DLD1 (cell line): ENCODE data around the gene PRR11.
"Not testable (repeated sequence)": the region's sequence is repeated elsewhere in the genome, so short reads cannot be mapped to it uniquely, and the experiment has no call there.

Source experiments
- in situ Hi-C: cut with HindIII; loops from 2 replicates; pipeline ENCODE4 v1.10.0; 2017; ENCODE audit warnings: low sequenced_read_pairs

The PRR11 gene

DNA sequence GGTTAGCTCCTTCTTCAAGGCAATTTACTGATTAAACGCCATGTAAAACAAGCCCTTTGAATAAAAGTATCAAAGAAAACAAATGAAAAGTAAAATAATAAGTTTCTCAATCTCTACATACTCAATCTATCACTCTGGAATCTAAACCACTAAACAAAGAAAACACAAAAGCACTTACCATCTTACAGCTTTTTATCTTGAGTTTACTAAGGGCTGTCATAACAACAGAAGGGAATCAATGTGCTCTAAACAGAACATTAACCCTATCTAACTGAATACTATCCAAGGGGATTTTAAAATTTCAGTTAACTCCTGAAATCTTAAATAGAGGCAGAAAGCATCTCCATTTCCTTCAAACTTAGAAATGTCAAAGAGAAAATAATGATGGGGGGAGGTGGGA is 4.0 kb upstream of the PRR11 start:
- in situ Hi-C loops: no loop called here

DNA sequence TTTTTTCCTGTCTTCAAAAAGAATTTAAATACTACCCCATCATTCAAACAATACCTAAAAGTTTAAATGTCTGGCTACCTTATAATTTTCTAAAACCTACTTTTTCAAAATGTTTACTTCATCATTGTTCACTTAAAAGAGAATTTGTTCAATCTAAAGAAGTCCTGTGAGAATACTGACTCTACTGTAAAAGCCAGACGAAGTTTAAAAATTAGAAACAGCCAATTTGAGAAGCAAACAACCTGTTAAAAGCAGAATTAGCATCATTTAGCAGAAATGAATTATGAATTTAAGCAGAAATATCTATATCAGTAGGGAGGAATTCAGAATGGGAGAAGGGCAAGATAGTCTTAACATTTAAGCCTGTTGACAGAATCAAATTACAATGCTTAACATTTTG is 2.6 kb upstream of the PRR11 start:
- in situ Hi-C loops: no loop called here

DNA sequence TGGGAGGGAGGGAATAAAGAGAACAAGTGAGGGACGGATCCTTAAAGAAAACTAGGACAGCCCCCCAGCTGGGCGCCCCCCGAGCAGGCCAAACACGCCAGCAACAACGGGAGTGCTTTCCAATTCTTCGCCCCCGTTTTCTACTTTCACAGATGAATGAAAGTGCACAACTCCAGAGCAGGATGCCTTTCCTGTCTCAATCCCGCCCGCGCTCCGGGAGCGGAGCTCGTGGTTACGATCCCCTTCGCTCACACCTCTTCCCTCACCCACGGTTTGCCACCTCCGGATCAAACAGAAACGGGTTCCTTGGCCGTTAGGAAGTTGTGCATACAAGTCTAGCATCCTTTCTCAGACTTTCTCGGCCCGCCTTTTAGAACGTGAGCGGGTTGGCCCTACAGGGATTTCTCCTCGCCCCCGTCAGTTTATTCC is 1.2 kb upstream of the PRR11 start:
- in situ Hi-C loops: no loop called here

DNA sequence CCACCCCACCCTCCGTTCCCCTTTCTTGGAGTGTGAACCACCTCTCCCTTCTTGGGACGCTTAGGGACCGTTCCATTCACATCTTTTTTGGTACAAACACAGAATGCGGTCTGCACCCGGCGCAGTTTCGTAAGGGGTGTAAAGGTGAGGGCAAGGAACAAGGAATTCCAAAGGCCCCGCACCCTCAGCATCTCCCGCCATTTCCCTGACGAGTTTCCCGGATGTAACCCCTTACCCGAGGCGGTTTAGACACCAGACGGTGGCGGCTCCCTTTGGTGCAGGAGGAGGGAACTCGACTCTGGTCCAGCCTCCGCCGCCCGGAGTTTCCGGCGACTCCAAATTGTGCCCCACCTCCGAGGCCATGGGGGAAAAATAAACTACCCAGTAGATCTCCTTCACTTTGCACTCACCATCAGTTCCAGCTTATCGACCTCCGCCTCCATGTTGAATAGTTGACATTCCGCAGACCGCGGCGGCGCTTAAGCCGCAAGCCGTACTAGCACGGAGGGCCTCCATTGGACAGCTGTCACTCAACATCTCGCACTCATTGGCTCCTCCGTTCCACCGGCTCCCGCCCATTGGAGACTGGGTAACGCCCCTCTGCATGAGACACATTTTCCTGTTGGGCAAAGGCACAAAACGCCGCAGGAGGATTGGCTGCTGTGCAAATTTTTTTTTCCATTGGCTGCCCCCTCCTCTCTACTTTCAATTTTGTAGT is 666 bp upstream of the PRR11 start, which contains the start of gene SKA2:
SKA2 (minus strand) TSS at position 466 of the 718 bp plus-strand sequence; CDS start at position 443, 23 bp downstream.
- in situ Hi-C loops: no loop called here

DNA sequence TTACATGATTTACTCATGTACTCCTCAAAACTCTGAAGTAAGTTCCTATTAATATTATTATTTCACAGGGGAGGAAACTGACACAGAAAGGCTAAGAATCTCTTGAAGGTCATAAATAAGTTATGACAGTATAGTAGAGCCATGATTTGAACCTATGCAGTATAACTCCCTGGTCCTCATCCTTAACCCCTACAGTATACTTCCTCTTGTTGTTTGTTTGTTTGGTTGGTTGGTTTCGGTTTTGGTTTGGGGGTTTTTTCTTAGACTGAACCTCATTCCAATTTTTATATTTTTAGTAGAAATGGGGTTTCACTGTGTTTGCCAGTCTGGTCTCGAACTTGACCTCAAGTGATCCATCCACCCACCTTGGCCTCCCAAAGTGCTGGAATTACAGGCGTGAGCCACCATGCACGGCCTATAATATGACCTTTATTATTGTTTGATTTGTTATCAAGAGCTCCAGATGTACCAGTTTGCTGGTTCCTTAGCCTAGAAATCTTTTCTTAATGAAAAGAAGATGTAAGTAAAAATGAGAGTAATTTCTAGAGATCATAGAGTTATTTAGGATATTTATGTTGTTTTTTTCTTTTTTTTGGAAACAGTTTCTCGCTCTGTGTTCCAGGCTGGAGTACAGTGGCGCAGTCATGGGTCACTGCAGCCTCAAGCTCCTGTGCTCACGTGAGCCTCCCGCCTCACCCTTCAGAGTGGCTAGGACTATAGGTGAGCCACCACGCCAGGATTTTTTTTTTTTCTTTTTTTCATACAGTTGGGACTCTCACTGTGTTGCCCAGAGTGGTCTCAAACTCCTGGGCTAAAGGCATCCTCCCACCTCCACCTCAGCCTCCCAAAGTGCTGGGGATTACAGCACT is 4.8 kb downstream of the PRR11 start:
- in situ Hi-C loops: no loop called here

DNA sequence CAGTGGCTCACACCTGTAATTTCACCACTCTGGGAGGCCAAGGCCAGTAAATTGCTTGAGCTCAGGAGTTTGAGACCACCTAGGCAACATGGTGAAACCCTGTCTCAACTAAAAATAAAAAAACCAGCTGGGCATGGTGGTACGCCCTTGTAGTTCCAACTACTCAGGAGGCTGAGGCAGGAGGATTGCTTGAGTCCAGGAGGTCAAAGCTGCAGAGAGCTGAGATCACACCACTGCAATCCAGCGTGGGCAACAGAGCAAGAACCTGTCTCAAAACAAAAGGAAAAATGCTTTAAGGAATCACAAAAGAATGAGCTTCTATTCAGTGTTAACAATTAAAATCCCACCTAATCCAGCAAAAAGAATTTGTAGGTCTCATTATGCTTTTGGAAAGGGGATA is 5.9 kb downstream of the PRR11 start:
- in situ Hi-C loops: no loop called here

DNA sequence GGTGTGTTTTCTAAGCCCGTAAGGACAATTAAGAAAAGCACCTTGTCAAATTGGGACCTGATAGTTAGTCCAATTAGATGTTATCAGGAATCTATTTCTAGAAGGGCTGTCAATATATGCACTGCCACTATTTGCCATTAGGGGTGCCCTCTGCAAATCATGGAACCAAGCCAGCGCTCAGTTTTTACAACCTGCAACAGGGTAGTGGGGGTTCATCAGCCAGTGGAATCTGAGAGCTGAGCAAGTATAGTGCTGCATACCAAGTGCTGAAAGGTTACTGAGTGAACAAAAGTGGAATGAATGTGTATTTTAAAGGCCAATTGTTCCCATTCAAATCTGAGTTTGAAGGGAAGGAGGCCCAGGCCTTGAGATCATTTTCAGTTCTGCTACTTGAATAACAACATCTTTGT is 10.4 kb downstream of the PRR11 start:
- in situ Hi-C loops: no loop called here

DNA sequence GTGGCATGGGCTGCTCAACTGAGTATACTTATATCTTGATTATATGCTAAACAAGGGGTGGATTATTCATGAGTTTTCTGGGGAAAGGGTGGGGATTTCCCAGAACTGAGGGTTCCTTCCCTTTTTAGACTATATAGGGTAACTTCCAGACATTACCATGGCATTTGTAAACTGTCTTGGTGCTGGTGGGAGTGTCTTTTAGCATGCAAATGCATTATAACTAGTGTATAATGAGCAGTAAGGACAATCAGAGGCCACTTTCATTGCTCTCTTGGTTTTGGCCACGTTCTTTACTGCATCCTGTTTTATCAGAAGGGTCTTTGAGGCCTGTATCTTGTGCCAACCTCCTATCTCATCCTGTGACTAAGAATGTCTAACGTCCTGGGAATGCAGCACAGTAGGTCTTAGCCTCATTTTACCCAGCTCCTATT is 12.0 kb downstream of the PRR11 start:
- in situ Hi-C loops: no loop called here

DNA sequence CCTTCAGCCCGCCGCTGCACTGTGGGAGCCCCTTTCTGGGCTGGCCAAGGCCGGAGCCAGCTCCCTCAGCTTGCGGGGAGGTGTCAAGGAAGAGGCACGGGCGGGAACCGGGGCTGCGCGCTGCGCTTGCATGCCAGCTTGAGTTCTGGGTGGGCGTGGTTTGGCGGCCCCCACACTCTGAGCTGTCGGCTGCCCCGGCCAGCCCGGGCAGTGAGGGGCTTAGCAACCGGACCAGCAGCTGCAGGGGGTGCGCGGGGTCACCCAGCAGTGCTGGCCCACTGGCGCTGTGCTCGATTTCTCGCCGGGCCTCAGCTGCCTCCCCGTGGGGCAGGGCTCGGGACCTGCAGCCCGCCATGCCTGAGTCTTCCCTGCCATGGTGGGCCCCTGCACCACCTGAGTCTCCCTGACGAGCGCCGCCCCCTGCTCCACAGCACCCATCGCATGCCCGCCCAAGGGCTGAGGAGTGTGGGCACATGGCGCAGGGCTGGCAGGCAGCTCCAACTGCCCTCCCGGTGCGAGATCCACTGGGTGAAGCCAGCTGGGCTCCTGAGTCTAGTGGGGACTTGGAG is 17.0 kb downstream of the PRR11 start:
- in situ Hi-C loops: no loop called here

DNA sequence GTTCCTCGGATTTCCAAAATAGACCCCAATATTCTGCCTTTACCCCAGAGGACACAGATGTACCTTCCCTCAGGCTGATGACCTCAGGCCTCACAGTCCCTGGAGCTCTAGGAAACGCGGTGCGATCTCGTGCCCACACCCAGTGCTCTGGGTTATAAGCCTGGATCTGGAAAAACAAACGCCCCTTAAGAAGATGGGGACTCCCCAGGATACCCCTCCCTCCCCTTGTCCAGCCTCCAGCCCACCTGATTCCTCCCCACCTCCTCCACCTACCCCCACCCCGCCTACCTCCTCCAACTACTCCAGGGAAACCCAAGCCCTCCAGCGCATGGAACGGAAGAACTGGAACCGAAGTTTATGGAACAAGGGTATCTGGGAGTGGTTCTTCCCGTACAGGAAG is 19.1 kb downstream of the PRR11 start:
- in situ Hi-C loops: no loop called here

DNA sequence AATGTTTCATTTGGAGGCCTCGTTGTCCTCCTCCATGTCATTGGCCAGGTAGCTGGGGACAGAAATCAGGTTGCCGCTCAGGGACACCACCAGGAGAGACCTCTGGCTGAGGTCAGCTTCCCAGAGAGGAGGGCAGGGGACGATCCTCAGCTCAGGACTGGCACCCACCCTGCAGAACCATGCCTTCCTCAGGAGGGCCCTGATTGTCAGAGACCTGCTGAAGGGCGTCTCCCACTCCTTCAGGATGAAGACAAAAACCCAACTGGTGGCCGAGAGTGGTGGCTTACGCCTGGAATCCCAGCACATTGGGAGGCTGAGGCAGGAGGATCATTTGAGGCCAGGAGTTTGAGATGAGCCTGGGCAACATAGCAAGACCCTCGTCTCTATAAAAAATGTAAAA is 19.5 kb downstream of the PRR11 start:
- in situ Hi-C loops: no loop called here

DNA sequence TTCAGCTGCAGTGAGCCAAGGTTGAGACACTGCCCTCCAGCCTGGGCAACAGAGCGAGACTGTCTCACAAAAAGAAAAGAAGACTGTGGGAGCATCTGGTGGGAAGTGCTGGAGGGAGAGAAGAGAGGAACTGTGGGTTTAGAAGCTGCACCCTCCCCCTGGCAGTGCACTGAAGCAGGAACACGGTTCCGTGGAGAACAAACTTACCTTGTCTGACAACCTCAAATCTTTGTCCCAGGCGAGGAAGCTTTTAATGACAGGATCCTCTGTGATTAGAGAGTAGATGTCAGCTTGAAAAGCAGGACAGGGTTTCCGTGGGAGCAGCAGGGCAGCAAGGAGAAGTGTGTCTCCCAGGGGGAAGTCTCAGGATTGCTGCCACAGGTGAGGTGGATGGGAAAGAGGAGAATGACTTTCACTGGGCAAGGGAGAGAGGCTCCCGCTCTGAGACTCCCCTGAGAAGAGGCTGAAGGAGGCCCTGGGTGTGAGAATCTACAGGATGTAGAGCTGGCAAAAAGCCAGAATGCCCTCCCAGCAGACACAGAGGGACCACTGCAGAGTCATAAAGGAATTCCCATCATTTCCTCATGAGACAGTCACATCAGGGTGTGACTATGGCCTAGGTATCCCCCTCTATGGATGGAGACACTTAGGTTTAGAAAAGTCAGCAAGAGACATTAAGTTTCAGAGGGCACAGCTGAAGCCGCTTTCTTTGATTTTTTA is 22.9 kb downstream of the PRR11 start:
- in situ Hi-C loops: no loop called here

DNA sequence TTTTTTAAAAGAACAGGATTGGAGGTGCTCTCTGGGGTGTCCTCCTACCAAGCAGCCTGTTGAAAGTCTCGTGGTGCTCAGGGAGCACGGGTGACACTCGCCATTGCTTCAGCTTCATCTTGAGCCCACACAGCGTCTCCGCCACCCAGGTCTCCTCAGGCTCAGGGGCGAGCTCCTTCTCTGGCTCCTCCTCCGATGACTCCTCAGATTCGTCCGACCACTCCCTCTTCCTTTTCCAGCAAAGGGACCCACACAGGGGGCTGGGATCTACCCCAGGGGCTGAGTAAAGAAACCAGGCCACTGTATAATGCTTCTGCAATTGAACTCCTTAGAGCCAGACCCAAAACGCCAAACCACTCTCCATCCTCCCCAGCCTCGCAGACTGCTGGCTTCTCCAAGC is 24.1 kb downstream of the PRR11 start:
- in situ Hi-C loops: not testable (repeated sequence)

DNA sequence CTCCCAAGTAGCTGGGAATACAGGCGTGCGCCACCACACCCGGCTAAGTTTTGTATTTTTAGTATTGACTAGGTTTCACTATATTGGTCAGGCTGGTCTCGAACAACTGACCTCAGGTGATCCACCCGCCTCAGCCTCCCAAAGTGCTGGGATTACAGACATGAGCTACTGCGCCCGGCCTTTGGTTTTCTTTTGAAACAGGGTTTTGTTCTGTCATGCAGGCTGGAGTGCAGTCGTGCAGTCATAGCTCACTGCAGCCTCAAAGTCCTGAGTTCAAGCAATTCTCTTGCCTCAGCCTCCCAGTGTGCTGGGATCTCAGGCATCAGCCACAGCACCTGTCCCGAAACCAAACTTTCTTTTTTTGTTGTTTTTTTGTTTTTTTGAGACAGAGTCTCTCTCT is 25.1 kb downstream of the PRR11 start:
- in situ Hi-C loops: no loop called here

DNA sequence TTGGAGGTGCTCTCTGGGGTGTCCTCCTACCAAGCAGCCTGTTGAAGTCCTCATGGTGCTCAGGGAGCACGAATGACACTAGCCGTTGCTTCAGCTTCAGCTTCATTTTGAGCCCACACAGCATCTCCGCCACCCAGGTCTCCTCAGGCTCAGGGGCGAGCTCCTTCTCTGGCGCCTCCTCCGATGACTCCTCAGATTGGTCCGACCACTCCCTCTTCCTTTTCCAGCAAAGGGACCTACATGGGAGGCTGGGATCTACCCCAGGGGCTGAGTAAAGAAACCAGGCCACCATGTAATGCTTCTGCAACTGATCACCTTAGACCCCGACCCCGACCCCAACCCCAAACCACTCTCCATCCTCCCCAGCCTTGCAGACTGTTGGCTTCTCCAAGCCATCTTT is 25.9 kb downstream of the PRR11 start:
- in situ Hi-C loops: no loop called here

DNA sequence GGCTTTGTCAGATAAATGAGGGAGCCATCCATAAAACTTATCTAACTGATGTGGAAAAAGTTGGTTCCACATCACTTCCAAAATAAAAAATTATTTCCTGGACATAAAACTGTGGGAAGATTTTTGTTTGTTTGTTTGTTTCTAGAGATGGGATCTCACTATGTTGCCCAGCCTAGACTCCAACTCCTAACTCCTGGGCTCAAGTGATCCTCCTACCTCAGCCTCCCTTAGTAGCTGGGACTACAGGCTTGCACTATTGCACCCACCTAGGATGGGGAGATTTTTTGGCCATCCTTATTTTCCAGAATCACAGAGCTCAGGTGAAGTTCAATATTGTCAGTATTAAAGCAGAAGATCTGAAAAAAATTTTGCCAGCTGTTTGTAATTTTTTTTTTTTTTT is 30.5 kb downstream of the PRR11 start:
- in situ Hi-C loops: no loop called here

DNA sequence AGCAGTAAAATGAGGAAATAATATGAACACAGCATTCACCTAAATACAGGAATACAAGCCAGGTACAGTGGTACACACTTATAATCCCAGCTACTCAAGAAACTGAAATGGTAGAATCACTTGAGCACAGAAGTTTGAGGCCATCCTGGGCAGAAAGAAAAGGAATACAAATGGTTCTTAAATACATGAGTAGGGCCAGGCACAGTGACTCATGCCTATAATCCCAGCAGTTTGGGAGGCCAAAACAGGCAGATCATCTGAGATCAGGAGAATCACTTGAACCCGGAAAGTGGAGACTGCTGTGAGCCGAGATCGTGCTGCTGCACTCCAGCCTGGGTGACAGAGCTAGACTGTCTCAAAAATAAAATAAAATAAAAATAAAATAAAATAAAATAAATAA is 31.3 kb downstream of the PRR11 start:
- in situ Hi-C loops: no loop called here

DNA sequence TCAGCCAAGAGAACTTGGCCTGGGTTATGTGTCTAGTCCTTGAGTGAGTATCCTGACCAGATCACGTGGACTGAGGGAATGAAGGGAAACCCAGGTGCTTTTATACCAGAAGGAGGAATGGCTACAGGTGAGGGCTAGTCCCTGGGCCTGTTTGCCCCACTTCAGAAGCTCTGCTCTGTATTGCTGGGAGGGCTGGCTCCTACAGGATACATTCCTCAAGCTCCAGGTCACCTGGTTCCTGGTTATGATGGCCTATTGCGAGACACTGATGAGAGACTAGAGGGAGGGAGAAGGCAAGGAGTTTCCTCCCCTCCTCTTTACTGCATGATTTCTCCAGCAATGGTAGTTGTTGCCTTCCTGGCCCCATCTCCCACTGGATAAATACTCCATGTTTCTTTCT is 35.3 kb downstream of the PRR11 start:
- in situ Hi-C loops: no loop called here

DNA sequence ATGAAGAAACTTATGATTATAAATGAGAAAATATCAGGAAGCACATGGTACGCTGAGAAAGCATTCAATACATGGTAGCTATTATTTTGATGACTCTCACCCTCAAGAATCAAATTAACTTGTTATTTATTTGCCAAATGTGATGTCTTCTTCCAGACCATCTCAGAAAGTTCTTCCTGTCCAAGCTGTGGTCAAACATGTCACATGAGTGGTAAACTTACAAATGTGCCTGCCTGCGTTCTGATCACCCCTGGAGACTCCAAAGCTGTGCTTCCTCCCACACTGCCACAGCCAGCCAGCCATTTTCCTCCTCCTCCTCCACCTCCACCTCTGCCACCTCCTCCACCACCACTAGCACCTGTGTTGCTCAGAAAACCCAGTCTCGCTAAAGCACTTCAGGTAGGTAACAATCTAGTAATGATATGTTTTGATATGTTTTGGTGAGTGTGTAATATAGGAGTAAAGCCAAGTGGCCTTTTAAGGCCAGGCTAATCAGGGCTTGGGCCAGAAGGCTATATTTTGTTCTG is 37.9 kb downstream of the PRR11 start:
- in situ Hi-C loops: no loop called here

DNA sequence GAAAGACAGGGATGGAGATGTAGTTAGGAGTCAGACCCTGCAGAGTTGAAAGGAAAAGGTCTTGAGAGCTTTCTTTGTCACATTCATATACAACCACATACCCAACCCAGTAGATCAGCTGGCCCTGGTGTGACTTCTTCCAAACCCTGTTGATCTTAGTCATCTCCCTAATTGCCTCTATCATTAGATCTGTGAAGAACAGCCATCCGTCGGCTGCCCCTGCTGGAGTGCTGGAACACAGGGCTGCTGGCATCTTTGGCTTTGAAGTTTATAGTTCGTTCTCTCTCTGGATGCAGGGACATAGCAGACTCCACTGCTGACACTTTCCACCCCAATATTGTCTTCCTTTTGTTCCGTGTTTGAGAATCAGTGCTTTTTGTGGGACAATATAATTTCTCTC is 43.9 kb downstream of the PRR11 start:
- in situ Hi-C loops: no loop called here

DNA sequence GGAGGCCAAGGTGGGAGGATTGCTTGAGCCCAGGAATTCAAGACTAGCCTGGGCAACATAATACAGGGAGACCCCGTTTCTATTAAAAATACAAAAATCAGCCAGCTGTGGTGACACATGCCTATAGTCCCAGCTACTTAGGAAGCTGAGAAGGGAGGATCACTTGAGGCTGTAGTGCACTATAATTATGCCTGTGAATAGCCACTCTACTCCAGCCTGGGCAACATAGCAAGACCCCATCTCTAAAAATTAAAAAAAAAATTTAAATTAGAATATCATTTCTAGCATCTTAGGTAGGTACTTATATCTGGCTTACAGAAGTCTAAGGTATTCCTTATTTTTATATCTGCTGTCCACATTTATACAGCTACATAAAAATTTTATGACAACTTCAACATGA is 46.8 kb downstream of the PRR11 start:
- in situ Hi-C loops: no loop called here
